GM11168 (cell line): ENCODE measurements around the gene LY86.

Experiments used
- in situ Hi-C: fragments of 300-500 bp; cut with MboI; formaldehyde crosslinking; loops from one replicate; pipeline ENCODE4 v1.12.0; 2022; ENCODE audit warnings: low sequenced_read_pairs; ENCODE audit not compliant: unreplicated experiment

The LY86 gene

DNA sequence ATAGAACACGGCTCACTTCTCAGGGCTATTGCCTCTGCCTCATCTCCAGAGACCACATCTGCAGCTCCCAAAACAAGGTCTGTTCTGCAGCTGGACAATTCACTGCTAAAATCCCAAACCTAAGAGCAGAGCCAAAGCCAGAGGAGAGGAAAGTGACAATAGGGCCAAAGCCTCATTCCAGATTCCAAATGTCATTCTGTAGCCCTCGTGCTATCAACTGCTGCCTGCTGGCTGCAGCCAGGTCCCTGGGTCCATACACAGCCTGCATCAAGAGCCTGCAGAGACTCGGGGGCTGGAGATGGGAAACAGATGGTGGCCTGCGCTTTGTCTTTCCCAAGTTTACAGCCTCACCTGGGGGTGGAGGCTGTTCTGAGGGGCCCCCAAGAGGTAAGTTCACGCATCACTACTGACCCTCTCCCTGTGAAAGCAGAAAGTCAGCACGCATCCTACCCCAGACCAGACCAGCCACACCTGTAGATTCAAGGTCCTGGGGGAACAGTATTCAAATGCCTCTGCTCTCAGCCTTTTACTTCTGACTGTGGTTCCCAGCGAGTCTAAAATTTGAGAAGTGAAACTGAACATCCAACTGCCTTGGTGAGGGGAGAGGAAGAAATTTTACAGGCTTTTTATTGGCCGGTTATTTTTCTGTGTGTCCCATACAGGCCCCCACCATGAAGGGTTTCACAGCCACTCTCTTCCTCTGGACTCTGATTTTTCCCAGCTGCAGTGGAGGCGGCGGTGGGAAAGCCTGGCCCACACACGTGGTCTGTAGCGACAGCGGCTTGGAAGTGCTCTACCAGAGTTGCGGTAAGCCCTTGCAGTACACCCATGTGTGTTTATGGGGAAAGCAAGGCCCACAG is at the start of gene LY86:
Gene LY86, plus strand, starts transcription at position 657 of the 860 bp plus-strand sequence. Its CDS starts 15 bp downstream, at position 672.
- in situ Hi-C loops, result no loop called here

DNA sequence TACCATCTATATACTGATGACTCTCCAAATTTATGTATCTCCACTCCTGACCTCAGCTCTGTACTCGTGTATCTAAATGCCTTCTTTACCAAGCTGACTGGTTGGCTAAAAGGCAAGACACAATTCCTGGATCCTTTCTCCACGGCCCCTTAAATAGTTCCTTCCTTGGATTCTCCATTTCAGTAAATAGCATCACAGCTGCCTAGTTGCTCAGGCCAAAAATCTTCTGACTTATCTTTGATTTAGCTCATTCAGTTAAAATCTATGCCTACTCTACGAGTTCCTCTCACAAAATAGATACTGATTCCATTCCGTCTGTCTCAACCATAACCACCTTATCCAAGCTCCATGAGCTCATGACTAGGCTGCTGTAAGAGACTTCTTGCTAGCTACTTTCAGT is 49.5 kb upstream of the LY86 start:
- in situ Hi-C loops, result no loop called here

DNA sequence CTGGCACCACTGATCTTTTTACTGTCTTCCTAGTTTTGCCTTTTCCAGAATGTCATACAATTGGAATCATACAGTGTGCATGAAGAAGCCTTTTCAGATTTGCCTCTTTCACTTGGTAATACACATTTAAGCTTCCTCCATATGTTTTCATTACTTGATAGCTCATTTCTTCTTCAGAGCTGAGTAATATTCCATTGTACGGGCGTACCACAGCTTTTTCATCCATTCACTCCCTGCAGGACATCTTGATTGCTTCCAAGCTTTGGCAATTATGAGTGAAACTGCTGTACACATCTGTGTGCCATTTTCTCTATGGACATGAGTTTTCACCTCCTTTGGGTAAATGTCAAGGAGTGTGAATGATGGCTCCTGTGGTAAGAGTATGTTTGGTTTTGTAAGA is 46.2 kb upstream of the LY86 start:
- in situ Hi-C loops, result loop anchor here (10.0 kb wide), 1 partner anchor 488 kb away; no protein-coding TSS in a partner anchor

DNA sequence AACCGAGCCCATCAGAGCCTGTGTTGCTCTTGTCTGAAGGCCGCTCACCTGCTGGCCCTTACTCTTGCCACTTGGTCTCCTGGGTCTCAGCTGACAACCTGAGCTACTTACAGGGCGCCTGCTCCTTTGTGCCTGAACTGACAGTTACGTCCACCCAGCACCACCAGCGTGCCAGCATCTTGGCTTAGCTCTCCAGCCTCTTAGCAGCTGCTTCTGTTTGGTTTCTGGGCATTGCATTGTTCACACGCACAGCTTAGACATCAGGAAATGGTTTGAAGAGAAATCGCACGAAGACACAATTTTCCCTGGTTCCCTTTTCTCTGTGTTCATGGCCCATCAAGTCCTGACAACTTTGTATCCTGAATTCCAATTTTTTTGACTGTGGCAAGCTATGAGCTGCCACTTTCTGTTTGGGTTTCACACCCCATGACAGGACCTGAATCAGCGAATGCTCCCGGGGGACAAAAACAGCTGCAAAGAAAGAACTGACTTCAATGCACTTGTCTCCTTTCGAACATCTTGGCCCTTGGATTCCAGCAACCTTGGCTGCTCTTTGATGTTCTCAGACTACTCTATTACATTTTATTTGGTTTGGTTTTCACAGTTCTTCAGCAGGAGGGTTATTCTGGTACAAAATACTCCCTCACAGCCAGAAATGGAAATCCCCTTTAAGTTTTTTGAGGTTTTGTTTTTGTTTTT is 45.2 kb upstream of the LY86 start:
- in situ Hi-C loops, result loop anchor here (10.0 kb wide), 1 partner anchor 489 kb away; no protein-coding TSS in a partner anchor

GRCh38 chr6:6545616-6546317 is 42.8 kb upstream of the LY86 start:
- in situ Hi-C loops, result loop anchor here (10.0 kb wide), 1 partner anchor 491 kb away; no protein-coding TSS in a partner anchor

DNA sequence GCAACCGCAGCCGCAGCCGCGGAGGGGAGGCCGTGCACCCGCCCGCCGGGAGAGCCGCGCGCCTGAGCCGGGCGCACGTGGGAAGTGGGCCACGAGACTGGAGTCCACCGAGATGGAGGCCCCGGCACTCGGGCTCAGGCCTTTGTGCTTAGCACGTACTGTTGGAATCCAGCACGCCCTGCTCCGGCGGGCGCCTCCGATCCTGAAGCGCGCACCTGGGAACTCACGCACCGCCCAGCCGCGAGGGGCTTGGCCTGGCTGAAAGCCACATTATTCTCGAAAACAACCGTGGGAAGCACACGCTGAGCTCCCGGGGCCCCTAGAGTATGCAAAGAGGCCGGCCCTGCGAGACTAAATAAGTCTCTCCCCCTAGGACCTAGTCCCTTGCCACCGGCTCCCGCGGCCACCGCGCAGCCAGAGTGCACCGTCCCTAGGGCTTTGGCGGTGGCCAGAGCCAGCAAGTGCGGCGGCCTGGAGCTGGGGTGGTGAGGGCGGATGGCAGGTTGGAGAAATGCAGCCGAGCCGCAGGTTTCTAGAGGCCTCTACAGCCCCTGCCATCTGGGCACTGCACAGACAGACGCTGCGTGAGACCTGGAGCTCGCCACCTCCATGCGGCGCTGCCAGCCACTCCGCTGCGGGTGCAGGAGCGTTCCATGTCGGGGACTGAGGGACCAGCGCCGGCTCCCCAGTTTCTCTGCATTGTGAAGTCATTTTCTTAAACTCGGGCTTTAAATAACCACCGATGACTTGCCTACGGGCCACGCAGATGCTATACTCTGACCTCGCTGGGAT is 42.0 kb upstream of the LY86 start:
- in situ Hi-C loops, result loop anchor here (10.0 kb wide), 1 partner anchor 492 kb away; no protein-coding TSS in a partner anchor

GRCh38 chr6:6547110-6547879 is 41.2 kb upstream of the LY86 start:
- in situ Hi-C loops, result loop anchor here (10.0 kb wide), 1 partner anchor 492 kb away; no protein-coding TSS in a partner anchor

DNA sequence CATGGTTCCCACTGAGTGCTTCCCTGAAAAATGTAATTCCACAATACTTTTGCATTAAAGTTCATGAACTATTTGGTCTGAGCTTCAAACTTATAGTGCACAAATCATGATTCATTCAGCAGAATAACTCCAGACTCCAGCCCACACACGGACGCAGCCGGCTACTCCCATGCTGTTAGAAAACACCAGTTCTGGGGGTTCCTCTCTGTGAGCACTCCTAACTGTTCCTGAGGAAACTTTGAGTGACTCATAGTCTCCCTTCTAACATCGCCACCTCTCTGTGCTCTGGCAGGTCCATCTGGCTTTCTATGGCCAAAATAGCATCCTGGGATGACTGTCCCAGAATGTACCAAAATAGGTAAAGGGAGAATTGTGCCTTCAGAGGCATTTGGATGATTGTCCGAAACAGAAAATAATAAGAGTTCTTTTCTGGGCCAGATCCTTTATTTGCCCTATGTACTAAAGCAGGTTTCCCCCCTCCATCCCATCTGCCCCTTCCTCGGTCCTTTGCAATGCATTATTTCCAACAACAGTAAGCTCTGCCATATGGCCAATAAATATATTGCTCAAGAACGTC is 32.3 kb upstream of the LY86 start:
- in situ Hi-C loops, result no loop called here

DNA sequence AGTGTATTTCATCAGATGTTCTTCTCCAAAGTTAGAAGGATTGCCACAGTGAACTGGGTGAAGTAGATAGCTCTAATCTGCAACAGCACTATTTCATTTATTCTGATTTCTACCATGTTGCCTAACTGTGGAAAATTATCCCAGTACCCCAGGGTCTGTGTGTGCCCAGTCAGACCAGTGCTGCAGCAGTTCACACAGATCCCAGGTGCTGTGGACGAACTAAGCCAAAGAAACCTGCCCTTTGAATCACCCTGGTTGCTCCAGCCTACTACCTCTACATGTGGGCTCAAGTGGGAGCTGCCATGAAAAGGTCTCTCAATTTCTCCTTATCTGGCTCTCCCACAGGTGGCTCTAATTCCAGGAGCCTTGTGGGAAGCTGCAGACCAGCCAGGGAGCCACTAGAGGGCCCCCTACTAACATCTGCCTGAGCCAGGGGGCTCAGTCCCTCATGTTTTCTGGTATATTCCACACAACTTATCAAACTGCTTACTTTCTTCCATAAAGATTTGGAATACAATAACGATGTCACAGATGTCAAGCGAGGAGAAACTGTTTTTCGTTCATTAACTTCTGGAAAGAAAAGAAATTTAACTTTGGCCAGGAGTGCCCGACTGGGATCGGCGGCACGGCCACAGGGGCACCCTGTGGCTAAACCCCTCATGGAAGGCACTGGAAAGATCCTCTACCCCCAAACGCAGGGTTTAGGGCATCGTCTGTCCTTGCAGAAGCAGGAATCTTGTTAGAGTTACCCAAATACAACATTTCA is 31.6 kb upstream of the LY86 start:
- in situ Hi-C loops, result no loop called here

DNA sequence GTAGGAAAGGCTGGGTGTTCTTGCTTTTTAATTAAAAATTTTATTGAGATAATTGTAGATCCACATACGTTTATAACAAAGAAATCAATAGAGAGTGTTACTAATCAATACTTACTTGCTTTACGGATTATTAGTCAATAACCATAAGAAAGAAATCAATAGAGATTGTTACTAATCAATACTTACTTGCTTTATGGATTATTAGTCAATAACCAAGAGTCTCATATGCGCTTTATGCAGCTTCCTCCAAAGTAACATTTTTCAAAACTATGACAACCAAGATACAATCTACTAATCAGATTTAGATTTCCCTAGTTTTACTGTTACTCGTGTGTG is 31.0 kb upstream of the LY86 start:
- in situ Hi-C loops, result no loop called here

DNA sequence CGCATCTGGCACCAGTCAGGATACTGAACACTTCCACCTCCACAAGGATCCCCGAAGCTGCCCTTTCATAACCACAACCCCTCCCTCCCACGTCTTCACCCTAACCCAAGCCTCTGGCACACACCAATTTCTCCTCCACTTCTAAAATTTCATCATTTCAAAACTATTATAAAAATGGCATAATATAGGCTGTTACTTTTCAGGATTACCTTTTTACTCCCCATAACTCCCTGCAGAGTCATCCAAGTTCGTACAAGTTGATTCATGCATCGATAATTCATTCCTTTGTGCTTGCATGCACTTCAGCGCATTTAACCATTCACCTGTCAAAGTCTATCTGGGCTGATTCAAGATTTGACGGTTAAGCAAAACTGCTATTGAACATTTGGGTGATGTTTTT is 30.6 kb upstream of the LY86 start:
- in situ Hi-C loops, result no loop called here

- in situ Hi-C loops, result no loop called here
Observed at GRCh38 chr6:6559994-6560570, 28.4 kb upstream of the LY86 start.

- in situ Hi-C loops, result no loop called here
Observed at GRCh38 chr6:6560909-6561308, 27.6 kb upstream of the LY86 start.

- in situ Hi-C loops, result no loop called here
Observed at GRCh38 chr6:6564154-6564553, 24.4 kb upstream of the LY86 start.

DNA sequence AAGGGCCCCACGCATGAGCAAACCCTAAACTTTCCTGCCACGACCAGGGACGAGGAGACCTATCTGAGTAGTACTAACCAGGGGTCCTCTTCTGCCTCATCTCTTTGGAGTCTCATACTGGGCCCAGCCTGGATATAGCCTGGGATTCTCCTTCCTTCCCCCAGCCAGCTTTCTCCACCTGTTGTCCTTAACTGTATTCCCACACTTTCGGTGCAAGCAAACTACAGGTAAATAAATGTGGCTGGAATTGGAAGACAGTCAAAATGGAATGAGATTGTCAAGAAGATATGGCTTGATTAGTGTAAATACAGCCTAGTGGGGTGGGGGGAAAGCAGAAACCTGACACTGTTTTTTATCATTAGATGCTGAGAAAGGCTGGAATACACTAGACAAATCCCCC is 23.5 kb upstream of the LY86 start:
- in situ Hi-C loops, result no loop called here

GRCh38 chr6:6565488-6565887 is 23.0 kb upstream of the LY86 start:
- in situ Hi-C loops, result no loop called here

GRCh38 chr6:6566766-6567165 is 21.8 kb upstream of the LY86 start:
- in situ Hi-C loops, result no loop called here
